Activated CD8-positive, alpha-beta T cell treated with anti-CD3 and anti-CD28 coated beads for 36 hours (primary cell): ENCODE data around the gene ZW10. TPM values are rescaled to one million over a fixed set of nuclear protein-coding genes. Genes with fewer than 3 reads are reported as not detected.
"Not testable (repeated sequence)": the region's sequence is repeated elsewhere in the genome, so short reads cannot be mapped to it uniquely, and the experiment has no call there.

Source experiments
- ATAC-seq: fragments of 200-7000 bp; cut with Tn5 transposase; one replicate; pipeline ENCODE4 v1.10.0; 2021; ENCODE audit warnings: mild to moderate bottlenecking, moderate library complexity
- CTCF ChIA-PET: fragments of 350-600 bp; sonication (Branson Sonifier 250); formaldehyde crosslinking; loops from one replicate; lab custom pipeline; 2021; ENCODE audit warnings: antibody characterized with exemption; lab: Charles Lee
- POLR2A ChIA-PET: fragments of 350-600 bp; sonication (Branson Sonifier 250); formaldehyde crosslinking; loops from one replicate; lab custom pipeline; 2021; ENCODE audit warnings: antibody characterized with exemption; lab: Charles Lee
- DNase-seq: peaks from one replicate; pipeline ENCODE4 v3.0.0-alpha.2; 2020
- H3K27ac Mint-ChIP-seq: one replicate; pipeline ENCODE4 v1.8.0; 2021; ENCODE audit warnings: mild to moderate bottlenecking, mixed read lengths
- H3K27me3 Mint-ChIP-seq: one replicate; pipeline ENCODE4 v1.8.0; 2021; ENCODE audit warnings: mixed read lengths
- H3K36me3 Mint-ChIP-seq: one replicate; pipeline ENCODE4 v1.8.0; 2021; ENCODE audit warnings: low read depth, mixed read lengths
- H3K4me1 Mint-ChIP-seq: one replicate; pipeline ENCODE4 v1.8.0; 2021; ENCODE audit warnings: low read depth, mixed read lengths
- H3K4me3 Mint-ChIP-seq: one replicate; pipeline ENCODE4 v1.8.0; 2021; ENCODE audit warnings: mild to moderate bottlenecking, moderate library complexity, mixed read lengths
- H3K9me3 Mint-ChIP-seq: one replicate; pipeline ENCODE4 v1.8.0; 2021; ENCODE audit warnings: mixed read lengths
- CTCF ChIP-seq: fragments of 200-600 bp; IDR thresholded peaks from one replicate; pipeline ENCODE4 v1.8.0; 2022; ENCODE audit warnings: antibody characterized with exemption, mild to moderate bottlenecking
- intact Hi-C: fragments of 100-400 bp; cut with micrococcal nuclease; formaldehyde crosslinking; loops from one replicate; pipeline ENCODE4 v1.10.0; 2022
- total RNA-seq, 2 experiments: library from RNA; stranded (reverse); gene quantifications; one replicate each; pipeline ENCODE4 v1.2.3, GENCODE V29; 2021

The ZW10 gene
- total RNA-seq, 2 experiments from 2014 or later, result 15.2 to 15.5 TPM

- H3K4me3 Mint-ChIP-seq, result no peak overlapping the region
- peaks cover 17% of the 10 kb centered on the region for H3K27me3 Mint-ChIP-seq
- ChIA-PET CTCF (no interaction called here), POLR2A (no interaction called here)
- no peaks in the 10 kb centered on the region for H3K36me3 Mint-ChIP-seq
- no peaks in the 10 kb centered on the region for H3K9me3 Mint-ChIP-seq
- TF ChIP-seq CTCF, result no peak
- DNase-seq (no peak), ATAC-seq (no peak)
- no peak overlapping the region for H3K27ac Mint-ChIP-seq
- intact Hi-C loops, result no loop called here
- peaks cover 2% of the 10 kb centered on the region for H3K4me1 Mint-ChIP-seq
Observed at GRCh38 chr11:113778111-113778910, 4.8 kb upstream of the ZW10 start.

GRCh38 chr11:113774174-113774503, 647 bp upstream of the ZW10 start:
- H3K27ac Mint-ChIP-seq, result peak overlapping the region; percentile 97
- no peaks in the 10 kb centered on the region for H3K9me3 Mint-ChIP-seq
- ChIA-PET POLR2A (interaction anchor here (1.2 kb wide), 1 partner anchor 8 kb away, joined by 4 read pairs; no protein-coding TSS in a partner anchor), CTCF (interaction anchor here (1.1 to 1.6 kb wide), 4 partner anchors 13 to 62 kb away, joined by 3 to 5 read pairs (median 4); no protein-coding TSS in a partner anchor)
- DNase-seq (no peak), ATAC-seq (no peak)
- peaks cover 3% of the 10 kb centered on the region for H3K27me3 Mint-ChIP-seq
- peaks cover 10% of the 10 kb centered on the region for H3K4me1 Mint-ChIP-seq
- peaks cover 3% of the 10 kb centered on the region for H3K36me3 Mint-ChIP-seq
- TF ChIP-seq CTCF, result peak; percentile 50
- intact Hi-C loops, result no loop called here
- peak overlapping the region; percentile 89 for H3K4me3 Mint-ChIP-seq

- peak overlapping the region; percentile 89 for H3K4me3 Mint-ChIP-seq
- TF ChIP-seq CTCF, result no peak
- peaks cover 8% of the 10 kb centered on the region for H3K36me3 Mint-ChIP-seq
- peaks cover 2% of the 10 kb centered on the region for H3K27me3 Mint-ChIP-seq
- DNase-seq, result no peak
- POLR2A ChIA-PET, result interaction anchor here (1.2 kb wide), 1 partner anchor 9 kb away, joined by 4 read pairs; no protein-coding TSS in a partner anchor
- H3K9me3 Mint-ChIP-seq, result no peaks in the 10 kb centered on the region
- ATAC-seq, result no peak
- intact Hi-C loops, result no loop called here
- H3K27ac Mint-ChIP-seq, result peak overlapping the region; percentile 97
- peaks cover 10% of the 10 kb centered on the region for H3K4me1 Mint-ChIP-seq
- CTCF ChIA-PET, result interaction anchor here (0.6 to 1.7 kb wide), 11 partner anchors 9 to 1166 kb away, joined by 3 to 5 read pairs (median 3); partner anchors contain the start of gene USP28
Observed at GRCh38 chr11:113773092-113773415, 438 bp downstream of the ZW10 start.

- H3K27ac Mint-ChIP-seq, result no peak overlapping the region
- H3K27me3 Mint-ChIP-seq, result no peaks in the 10 kb centered on the region
- H3K9me3 Mint-ChIP-seq, result no peaks in the 10 kb centered on the region
- H3K4me1 Mint-ChIP-seq, result peaks cover 17% of the 10 kb centered on the region
- TF ChIP-seq CTCF, result no peak
- POLR2A ChIA-PET, result no interaction called here
- peak overlapping the region; percentile 89 for H3K4me3 Mint-ChIP-seq
- peaks cover 16% of the 10 kb centered on the region for H3K36me3 Mint-ChIP-seq
- ATAC-seq (no peak), DNase-seq (no peak)
- CTCF ChIA-PET, result interaction anchor here (1.7 to 2.4 kb wide), 2 partner anchors 13 to 24 kb away, joined by 5 read pairs; no protein-coding TSS in a partner anchor
- intact Hi-C loops, result no loop called here
Observed at GRCh38 chr11:113771964-113772363, 1.5 kb downstream of the ZW10 start.

GRCh38 chr11:113764527-113765219, 8.8 kb downstream of the ZW10 start:
- ATAC-seq (no peak), DNase-seq (no peak)
- no peak overlapping the region for H3K4me3 Mint-ChIP-seq
- ChIA-PET POLR2A (no interaction called here), CTCF (interaction anchor here (1.1 kb wide), 2 partner anchors 9 to 35 kb away, joined by 3 read pairs; no protein-coding TSS in a partner anchor)
- no peak for TF ChIP-seq CTCF
- H3K27ac Mint-ChIP-seq, result no peak overlapping the region
- H3K36me3 Mint-ChIP-seq, result peaks cover 32% of the 10 kb centered on the region
- no peaks in the 10 kb centered on the region for H3K9me3 Mint-ChIP-seq
- H3K27me3 Mint-ChIP-seq, result no peaks in the 10 kb centered on the region
- H3K4me1 Mint-ChIP-seq, result peaks cover 12% of the 10 kb centered on the region
- intact Hi-C loops, result no loop called here

GRCh38 chr11:113763040-113763439, 10.5 kb downstream of the ZW10 start:
- intact Hi-C loops, H3K9me3 Mint-ChIP-seq, H3K27me3 Mint-ChIP-seq, H3K4me3 Mint-ChIP-seq, H3K27ac Mint-ChIP-seq, ATAC-seq, DNase-seq, POLR2A ChIA-PET, CTCF ChIA-PET: not testable (repeated sequence)
- Mint-ChIP-seq H3K36me3 (peaks cover 34% of the 10 kb centered on the region), H3K4me1 (peaks cover 12% of the 10 kb centered on the region)
